Keratinocyte (primary cell): ENCODE data around the gene EPHX1.

ENCODE experiments used
- EZH2 ChIP-seq: IDR thresholded peaks from one replicate; pipeline ENCODE4 v1.6.1; 2012; ENCODE audit warnings: inconsistent platforms, mild to moderate bottlenecking, low read length, moderate library complexity
- TF ChIP-seq, protein P1 (sequence below), 3 experiments: IDR thresholded peaks in 1 of 3; conservative IDR thresholded peaks in 1 of 3; optimal IDR thresholded peaks in 1 of 3; 2 replicates in 2 of 3; 3 replicates in 1 of 3; pipeline versions ENCODE3 to v1.5.1; 2011; ENCODE audit warnings: low read length in 3 of 3, mild to moderate bottlenecking in 3 of 3, moderate library complexity in 2 of 3, control low read depth in 1 of 3, inconsistent platforms in 1 of 3; ENCODE audit not compliant: insufficient read depth in 2 of 3; ENCODE audit errors: extremely low read depth in 1 of 3

DNA sequence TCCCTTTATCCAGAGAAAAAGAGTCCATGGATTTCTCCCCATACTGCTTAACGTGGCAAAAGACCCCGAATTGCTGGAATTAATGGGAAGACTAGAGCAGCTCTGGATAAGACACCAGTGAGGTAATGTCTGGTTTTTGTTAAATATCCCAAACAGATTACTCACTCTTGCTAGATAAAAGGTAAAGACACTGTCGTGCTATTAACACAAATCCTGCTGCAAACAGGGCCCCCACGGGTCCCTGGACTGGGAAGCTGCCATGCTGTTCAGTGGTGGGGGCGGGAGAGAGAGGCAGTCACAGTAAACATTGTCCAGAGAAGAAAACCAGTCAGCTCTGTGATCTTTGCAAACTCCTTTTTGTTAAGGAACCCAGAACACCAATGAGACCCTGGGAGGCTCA is 47.5 kb upstream of the EPHX1 start:
- TF ChIP-seq, protein P1, sequence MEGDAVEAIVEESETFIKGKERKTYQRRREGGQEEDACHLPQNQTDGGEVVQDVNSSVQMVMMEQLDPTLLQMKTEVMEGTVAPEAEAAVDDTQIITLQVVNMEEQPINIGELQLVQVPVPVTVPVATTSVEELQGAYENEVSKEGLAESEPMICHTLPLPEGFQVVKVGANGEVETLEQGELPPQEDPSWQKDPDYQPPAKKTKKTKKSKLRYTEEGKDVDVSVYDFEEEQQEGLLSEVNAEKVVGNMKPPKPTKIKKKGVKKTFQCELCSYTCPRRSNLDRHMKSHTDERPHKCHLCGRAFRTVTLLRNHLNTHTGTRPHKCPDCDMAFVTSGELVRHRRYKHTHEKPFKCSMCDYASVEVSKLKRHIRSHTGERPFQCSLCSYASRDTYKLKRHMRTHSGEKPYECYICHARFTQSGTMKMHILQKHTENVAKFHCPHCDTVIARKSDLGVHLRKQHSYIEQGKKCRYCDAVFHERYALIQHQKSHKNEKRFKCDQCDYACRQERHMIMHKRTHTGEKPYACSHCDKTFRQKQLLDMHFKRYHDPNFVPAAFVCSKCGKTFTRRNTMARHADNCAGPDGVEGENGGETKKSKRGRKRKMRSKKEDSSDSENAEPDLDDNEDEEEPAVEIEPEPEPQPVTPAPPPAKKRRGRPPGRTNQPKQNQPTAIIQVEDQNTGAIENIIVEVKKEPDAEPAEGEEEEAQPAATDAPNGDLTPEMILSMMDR (optimal IDR thresholded peaks at IDR 0.05 in 1 of 3, IDR thresholded peaks at IDR 0.05 in 1 of 3, conservative IDR thresholded peaks at IDR 0.05 in 1 of 3; ENCODE audit: extremely low read depth in 1 of 3, insufficient read depth in 2 of 3, low read length in 3 of 3), result no peak
- no peak for TF ChIP-seq EZH2
